SJSA1 (cell line): Measurements from ENCODE around the gene C10orf90. TPM values are rescaled to one million over a fixed set of nuclear protein-coding genes. Genes with fewer than 3 reads are reported as not detected.

ENCODE experiments used
- DNase-seq, 2 experiments: peaks; one replicate each; pipeline ENCODE4 v3.0.0-alpha.2; 2015 to 2020; ENCODE audit warnings: low spot score in 2 of 2, low read depth in 1 of 2
- H3K27ac ChIP-seq: fragments of 250-450 bp; sonication (Bioruptor Pico); 2 replicates; pipeline ENCODE4 v1.5.1; 2020; ENCODE audit warnings: mild to moderate bottlenecking, moderate library complexity
- H3K27me3 ChIP-seq: fragments of 250-450 bp; sonication (Bioruptor Pico); replicated peaks from 2 replicates; pipeline ENCODE4 v1.5.1; 2020; ENCODE audit warnings: mild to moderate bottlenecking, moderate library complexity
- H3K36me3 ChIP-seq: fragments of 250-450 bp; sonication (Bioruptor Pico); 2 replicates; pipeline ENCODE4 v1.5.1; 2020; ENCODE audit warnings: mild to moderate bottlenecking
- H3K4me1 ChIP-seq: fragments of 250-450 bp; sonication (Bioruptor Pico); replicated peaks from 2 replicates; pipeline ENCODE4 v1.6.1; 2021; ENCODE audit warnings: mild to moderate bottlenecking
- H3K4me3 ChIP-seq: fragments of 250-450 bp; sonication (Bioruptor Pico); 2 replicates; pipeline ENCODE4 v1.5.1; 2020; ENCODE audit warnings: mild to moderate bottlenecking
- H3K9me3 ChIP-seq: fragments of 250-450 bp; sonication (Bioruptor Pico); replicated peaks from 2 replicates; pipeline ENCODE4 v1.5.1; 2020; ENCODE audit warnings: mild to moderate bottlenecking
- total RNA-seq: library from RNA; depleted of rRNA; stranded (reverse); fragments of >200 nt; shearing (Covaris generic); gene quantifications from 2 replicates; pipeline ENCODE4 v1.2.3, GENCODE V29; 2014

C10orf90 gene
- total RNA-seq, 1 experiment from 2014 or later: not detected

GRCh38 chr10:126470991-126471390 lies 199.5 kb downstream of the C10orf90 start:
- no peak for DNase-seq
- no peak overlapping the region for H3K4me3 ChIP-seq
- peaks cover 20% of the 10 kb centered on the region for H3K4me1 ChIP-seq
- H3K27me3 ChIP-seq: no peaks in the 10 kb centered on the region
- no peaks in the 10 kb centered on the region for H3K36me3 ChIP-seq
- no peak overlapping the region for H3K27ac ChIP-seq
- H3K9me3 ChIP-seq: no peaks in the 10 kb centered on the region

GRCh38 chr10:126469692-126470091 lies 200.8 kb downstream of the C10orf90 start:
- Histone ChIP-seq H3K27me3 (no peaks in the 10 kb centered on the region), H3K4me3 (no peak overlapping the region), H3K4me1 (peaks cover 20% of the 10 kb centered on the region), H3K9me3 (no peaks in the 10 kb centered on the region; the same call in 1 of the 2 replicates), H3K36me3 (no peaks in the 10 kb centered on the region), H3K27ac (no peak overlapping the region)
- DNase-seq: no peak

GRCh38 chr10:126468876-126469643 lies 201.4 kb downstream of the C10orf90 start:
- Histone ChIP-seq H3K4me3 (no peak overlapping the region), H3K27ac (no peak overlapping the region), H3K4me1 (peaks cover 20% of the 10 kb centered on the region), H3K27me3 (no peaks in the 10 kb centered on the region), H3K36me3 (no peaks in the 10 kb centered on the region), H3K9me3 (no peaks in the 10 kb centered on the region; the same call in 1 of the 2 replicates)
- DNase-seq: peak; percentile 62 to 66

GRCh38 chr10:126468467-126468866 lies 202.0 kb downstream of the C10orf90 start:
- no peak for DNase-seq
- H3K9me3 ChIP-seq: no peaks in the 10 kb centered on the region; the same call in 1 of the 2 replicates

GRCh38 chr10:126465771-126466170 lies 204.7 kb downstream of the C10orf90 start:
- no peak overlapping the region for H3K4me3 ChIP-seq
- no peak for DNase-seq
- no peaks in the 10 kb centered on the region; the same call in 1 of the 2 replicates for H3K9me3 ChIP-seq
- no peak overlapping the region for H3K27ac ChIP-seq
- H3K4me1 ChIP-seq: peaks cover 20% of the 10 kb centered on the region
- no peaks in the 10 kb centered on the region for H3K27me3 ChIP-seq
- H3K36me3 ChIP-seq: no peaks in the 10 kb centered on the region

More at GRCh38 chr10:126468467-126468866, 202.0 kb downstream of the C10orf90 start:
- Histone ChIP-seq H3K27ac (no peak overlapping the region), H3K4me3 (no peak overlapping the region), H3K27me3 (no peaks in the 10 kb centered on the region), H3K36me3 (no peaks in the 10 kb centered on the region), H3K4me1 (peaks cover 20% of the 10 kb centered on the region)

GRCh38 chr10:126463286-126463685 lies 207.2 kb downstream of the C10orf90 start:
- Histone ChIP-seq H3K4me3 (no peak overlapping the region), H3K36me3 (no peaks in the 10 kb centered on the region), H3K27me3 (no peaks in the 10 kb centered on the region), H3K9me3 (no peaks in the 10 kb centered on the region; the same call in 1 of the 2 replicates), H3K4me1 (peaks cover 14% of the 10 kb centered on the region), H3K27ac (no peak overlapping the region)
- no peak for DNase-seq

- Histone ChIP-seq H3K27ac (no peak overlapping the region), H3K9me3 (no peaks in the 10 kb centered on the region; the same call in 1 of the 2 replicates), H3K4me1 (peaks cover 12% of the 10 kb centered on the region), H3K36me3 (no peaks in the 10 kb centered on the region), H3K4me3 (no peak overlapping the region), H3K27me3 (no peaks in the 10 kb centered on the region)
- DNase-seq: no peak
These were observed 209.1 kb downstream of the C10orf90 start for GRCh38 chr10:126461289-126461940.

- peaks cover 12% of the 10 kb centered on the region for H3K4me1 ChIP-seq
- peak; percentile 45 to 81 for DNase-seq
- H3K27me3 ChIP-seq: no peaks in the 10 kb centered on the region
- no peak overlapping the region for H3K4me3 ChIP-seq
- H3K27ac ChIP-seq: no peak overlapping the region
- no peaks in the 10 kb centered on the region for H3K36me3 ChIP-seq
- H3K9me3 ChIP-seq: no peaks in the 10 kb centered on the region
These were observed 210.5 kb downstream of the C10orf90 start for GRCh38 chr10:126459878-126460481.

GRCh38 chr10:126459032-126459831 lies 211.3 kb downstream of the C10orf90 start:
- no peak for DNase-seq
- Histone ChIP-seq H3K9me3 (no peaks in the 10 kb centered on the region), H3K27ac (no peak overlapping the region), H3K4me1 (peaks cover 12% of the 10 kb centered on the region), H3K27me3 (no peaks in the 10 kb centered on the region), H3K4me3 (no peak overlapping the region), H3K36me3 (no peaks in the 10 kb centered on the region)

- Histone ChIP-seq H3K4me1 (peaks cover 12% of the 10 kb centered on the region), H3K27me3 (no peaks in the 10 kb centered on the region), H3K4me3 (no peak overlapping the region), H3K27ac (no peak overlapping the region), H3K36me3 (no peaks in the 10 kb centered on the region), H3K9me3 (no peaks in the 10 kb centered on the region)
- DNase-seq: no peak
These were observed 212.0 kb downstream of the C10orf90 start for GRCh38 chr10:126458466-126458865.

- Histone ChIP-seq H3K27ac (no peak overlapping the region), H3K4me3 (no peak overlapping the region), H3K4me1 (peaks cover 12% of the 10 kb centered on the region), H3K9me3 (no peaks in the 10 kb centered on the region), H3K36me3 (no peaks in the 10 kb centered on the region), H3K27me3 (no peaks in the 10 kb centered on the region)
- no peak for DNase-seq
These were observed 213.9 kb downstream of the C10orf90 start for GRCh38 chr10:126456632-126457031.

- H3K4me3 ChIP-seq: no peak overlapping the region
- no peak overlapping the region for H3K27ac ChIP-seq
- no peak for DNase-seq
- H3K27me3 ChIP-seq: no peaks in the 10 kb centered on the region
- peaks cover 12% of the 10 kb centered on the region for H3K4me1 ChIP-seq
- H3K9me3 ChIP-seq: no peaks in the 10 kb centered on the region
- no peaks in the 10 kb centered on the region for H3K36me3 ChIP-seq
These were observed 214.6 kb downstream of the C10orf90 start for GRCh38 chr10:126455766-126456405.
